Right renal pelvis (tissue), 4 donors: Measurements from ENCODE around the gene ZWILCH. TPM values are rescaled to one million over a fixed set of nuclear protein-coding genes. Genes with fewer than 3 reads are reported as not detected.
"Not testable (repeated sequence)": the region's sequence is repeated elsewhere in the genome, so short reads cannot be mapped to it uniquely, and the experiment has no call there.

Experiments used
- DNase-seq, 4 donors: peaks; one replicate each; pipeline ENCODE4 v3.0.0-alpha.2; 2013; ENCODE audit warnings: low read depth in 4 of 4, low spot score in 3 of 4, missing footprints in 1 of 4
- polyA plus RNA-seq, 4 donors: library from polyadenylated mRNA; unstranded; fragments of 120-200 nt; gene quantifications; one replicate each; pipeline ENCODE4 v1.2.1, GENCODE V29; 2013; ENCODE audit not compliant: insufficient read length in 4 of 4

Gene ZWILCH
- polyA plus RNA-seq, 4 donors, result 22.9 to 28.1 (median 25.7) TPM

- no peak for DNase-seq
Observed at GRCh38 chr15:66574596-66574950, 69.4 kb downstream of the ZWILCH start.

- DNase-seq, result no peak
Observed at GRCh38 chr15:66578286-66578875, 73.3 kb downstream of the ZWILCH start.

- DNase-seq, result no peak
Observed at GRCh38 chr15:66580643-66581042, 75.5 kb downstream of the ZWILCH start.

- DNase-seq, result no peak
Observed at GRCh38 chr15:66581972-66582537, 76.9 kb downstream of the ZWILCH start.

GRCh38 chr15:66586155-66586976 lies 81.2 kb downstream of the ZWILCH start:
- DNase-seq, result no peak

GRCh38 chr15:66587020-66587419 lies 81.9 kb downstream of the ZWILCH start:
- DNase-seq, result no peak

GRCh38 chr15:66587749-66588148 lies 82.6 kb downstream of the ZWILCH start:
- DNase-seq, result no peak

- no peak for DNase-seq
Observed at GRCh38 chr15:66588537-66588936, 83.4 kb downstream of the ZWILCH start.

- no peak for DNase-seq
Observed at GRCh38 chr15:66588971-66589370, 83.8 kb downstream of the ZWILCH start.

GRCh38 chr15:66589429-66589828 lies 84.3 kb downstream of the ZWILCH start:
- not testable (repeated sequence) for DNase-seq

- no peak for DNase-seq
Observed at GRCh38 chr15:66590435-66590834, 85.3 kb downstream of the ZWILCH start.

- no peak for DNase-seq
Observed at GRCh38 chr15:66591322-66591862, 86.3 kb downstream of the ZWILCH start.

GRCh38 chr15:66592505-66593218 lies 87.5 kb downstream of the ZWILCH start:
- DNase-seq, result no peak

- DNase-seq, result no peak
Observed at GRCh38 chr15:66593219-66593780, 88.2 kb downstream of the ZWILCH start.

GRCh38 chr15:66594344-66594743 lies 89.2 kb downstream of the ZWILCH start:
- DNase-seq, result no peak

GRCh38 chr15:66594836-66595235 lies 89.7 kb downstream of the ZWILCH start:
- DNase-seq, result no peak

- DNase-seq, result no peak
Observed at GRCh38 chr15:66595332-66595731, 90.2 kb downstream of the ZWILCH start.

- no peak for DNase-seq
Observed at GRCh38 chr15:66595931-66596545, 90.9 kb downstream of the ZWILCH start.

GRCh38 chr15:66598095-66598815 lies 93.1 kb downstream of the ZWILCH start:
- no peak for DNase-seq
